Measurements from ENCODE around the gene GPATCH1. TPM values are rescaled to one million over a fixed set of nuclear protein-coding genes. Genes with fewer than 3 reads are reported as not detected.

GPATCH1 gene
- total and polyA plus RNA-seq, 2 of the 8 experiments (the other 6 are each of a cell fraction or from before 2014, with no cell fraction given): 4.3 to 8.2 TPM

- TF ChIP-seq RFX5 (IDR thresholded peaks at IDR 0.05; ENCODE audit: borderline replicate concordance, low read depth, low read length): no peak
Measured at GRCh38 chr19:33108161-33108560, 27.2 kb downstream of the GPATCH1 start (continued).
